Astrocyte (in vitro differentiated cells and primary cell): ENCODE data around the gene RPP25. TPM values are rescaled to one million over a fixed set of nuclear protein-coding genes. Genes with fewer than 3 reads are reported as not detected.
A peak's percentile ranks its signal among the peaks of the same experiment; 100 is the strongest.

ENCODE experiments used
- DNase-seq: peaks from one replicate; pipeline ENCODE4 v3.0.0-alpha.2; 2010; ENCODE audit warnings: low read depth
- FAIRE-seq: peaks from 2 replicates; lab custom pipeline; 2011; peaks lifted over from hg19 to GRCh38; lab: Jason Lieb, UNC
- H2AFZ ChIP-seq: 2 replicates; pipeline ENCODE4 v1.6.0; 2012; ENCODE audit warnings: low read depth, low read length, inconsistent platforms
- H3K27ac ChIP-seq: 2 replicates; pipeline ENCODE4 v1.5.1; 2011; ENCODE audit warnings: low read depth, low read length, inconsistent platforms
- H3K27me3 ChIP-seq: 2 replicates; pipeline ENCODE4 v1.6.0; 2011; ENCODE audit warnings: low read length, inconsistent platforms; ENCODE audit not compliant: insufficient read depth
- H3K36me3 ChIP-seq: 2 replicates; pipeline ENCODE4 v1.5.1; 2011; ENCODE audit warnings: low read length, inconsistent platforms; ENCODE audit not compliant: insufficient read depth
- H3K4me1 ChIP-seq: 2 replicates; pipeline ENCODE4 v1.5.1; 2011; ENCODE audit warnings: low read length, inconsistent platforms; ENCODE audit not compliant: insufficient read depth
- H3K4me2 ChIP-seq: 2 replicates; pipeline ENCODE4 v1.6.0; 2012; ENCODE audit warnings: low read length, inconsistent platforms
- H3K4me3 ChIP-seq: 2 replicates; pipeline ENCODE4 v1.5.1; 2011; ENCODE audit warnings: low read depth, mild to moderate bottlenecking, low read length, inconsistent platforms; ENCODE audit not compliant: insufficient read depth
- H3K79me2 ChIP-seq: 2 replicates; pipeline ENCODE4 v1.6.0; 2012; ENCODE audit warnings: mild to moderate bottlenecking, low read length, inconsistent platforms; ENCODE audit not compliant: insufficient read depth
- H3K9ac ChIP-seq: 2 replicates; pipeline ENCODE4 v1.6.0; 2012; ENCODE audit warnings: mild to moderate bottlenecking, low read length, inconsistent platforms
- H3K9me3 ChIP-seq: 2 replicates; pipeline ENCODE4 v1.5.1; 2012; ENCODE audit warnings: low read depth, mild to moderate bottlenecking, low read length, inconsistent platforms; ENCODE audit not compliant: insufficient read depth
- H4K20me1 ChIP-seq: 2 replicates; pipeline ENCODE4 v1.6.0; 2012; ENCODE audit warnings: low read length, inconsistent platforms; ENCODE audit not compliant: insufficient read depth
- H3K27ac Mint-ChIP-seq: one replicate; pipeline ENCODE4 v1.8.0; 2021; ENCODE audit warnings: mild to moderate bottlenecking, mixed read lengths; ENCODE audit not compliant: unreplicated experiment
- H3K27me3 Mint-ChIP-seq: one replicate; pipeline ENCODE4 v1.8.0; 2021; ENCODE audit warnings: low read depth, mixed read lengths; ENCODE audit not compliant: unreplicated experiment
- H3K36me3 Mint-ChIP-seq: one replicate; pipeline ENCODE4 v1.8.0; 2021; ENCODE audit warnings: low read depth, mixed read lengths; ENCODE audit not compliant: unreplicated experiment
- H3K4me1 Mint-ChIP-seq: one replicate; pipeline ENCODE4 v1.8.0; 2021; ENCODE audit warnings: low read depth, mixed read lengths; ENCODE audit not compliant: unreplicated experiment
- H3K4me3 Mint-ChIP-seq: one replicate; pipeline ENCODE4 v1.8.0; 2021; ENCODE audit warnings: mild to moderate bottlenecking, moderate library complexity, mixed read lengths; ENCODE audit not compliant: unreplicated experiment
- H3K9me3 Mint-ChIP-seq: one replicate; pipeline ENCODE4 v1.8.0; 2021; ENCODE audit warnings: mild to moderate bottlenecking, mixed read lengths; ENCODE audit not compliant: unreplicated experiment
- EZH2 ChIP-seq: IDR thresholded peaks from 2 replicates; pipeline ENCODE4 v1.6.1; 2012; ENCODE audit warnings: mild to moderate bottlenecking, low read length, inconsistent platforms; ENCODE audit not compliant: insufficient read depth
- total RNA-seq: library from RNA; stranded (reverse); gene quantifications from 2 replicates; pipeline ENCODE4 v1.2.1, GENCODE V29; 2021
- TF ChIP-seq, protein P1 (sequence below): IDR thresholded peaks from 2 replicates; pipeline ENCODE4 v1.5.1; 2011; ENCODE audit warnings: low read depth, mild to moderate bottlenecking, inconsistent platforms, low read length, moderate library complexity; ENCODE audit not compliant: insufficient read depth

Gene RPP25
- total RNA-seq, 1 donor from 2014 or later, result 4.1 TPM

DNA sequence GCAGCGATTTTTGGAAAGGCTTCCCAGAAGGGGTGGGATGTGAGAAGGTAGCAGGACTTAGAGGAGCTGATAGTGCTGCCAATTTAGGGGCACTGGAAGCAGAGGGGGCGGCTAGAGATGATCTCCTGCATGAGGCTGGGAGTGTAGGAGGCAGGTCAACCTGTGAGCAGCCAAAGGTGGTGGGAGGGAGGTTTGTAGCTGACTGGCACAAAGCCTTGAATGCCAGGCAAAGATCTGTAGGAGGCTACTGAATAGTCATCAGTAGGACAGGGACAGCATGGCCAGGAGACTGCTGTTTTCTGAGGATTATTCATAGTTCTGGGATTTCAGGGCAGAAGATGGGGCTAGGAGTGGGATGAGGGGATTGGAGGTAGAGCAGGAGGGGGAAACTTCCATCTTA is 41.0 kb upstream of the RPP25 start:
- Histone ChIP-seq H3K4me2 (no peak overlapping the region), H3K9me3 (no peaks in the 10 kb centered on the region), H3K27ac (no peak overlapping the region), H4K20me1 (peaks cover 11% of the 10 kb centered on the region), H2AFZ (no peak overlapping the region), H3K4me1 (no peaks in the 10 kb centered on the region), H3K79me2 (no peaks in the 10 kb centered on the region), H3K4me3 (no peak overlapping the region), H3K9ac (no peak overlapping the region), H3K27me3 (peaks cover 16% of the 10 kb centered on the region), H3K36me3 (no peaks in the 10 kb centered on the region)
- H3K27me3 Mint-ChIP-seq, result peaks cover 13% of the 10 kb centered on the region
- FAIRE-seq (no peak), DNase-seq (no peak)
- H3K9me3 Mint-ChIP-seq, result peaks cover 1% of the 10 kb centered on the region
- H3K27ac Mint-ChIP-seq, result no peak overlapping the region
- H3K4me3 Mint-ChIP-seq, result no peak overlapping the region
- peaks cover 9% of the 10 kb centered on the region for H3K36me3 Mint-ChIP-seq
- peaks cover 9% of the 10 kb centered on the region for H3K4me1 Mint-ChIP-seq
- no peak for TF ChIP-seq EZH2

- peaks cover 9% of the 10 kb centered on the region for H3K36me3 Mint-ChIP-seq
- FAIRE-seq (no peak), DNase-seq (no peak)
- Histone ChIP-seq H3K9ac (no peak overlapping the region), H3K27ac (no peak overlapping the region), H3K79me2 (no peaks in the 10 kb centered on the region), H3K36me3 (no peaks in the 10 kb centered on the region), H2AFZ (no peak overlapping the region), H3K4me2 (no peak overlapping the region), H3K27me3 (peaks cover 16% of the 10 kb centered on the region), H4K20me1 (peaks cover 11% of the 10 kb centered on the region), H3K9me3 (no peaks in the 10 kb centered on the region), H3K4me3 (no peak overlapping the region), H3K4me1 (no peaks in the 10 kb centered on the region)
- H3K27me3 Mint-ChIP-seq, result peaks cover 13% of the 10 kb centered on the region
- H3K4me3 Mint-ChIP-seq, result no peak overlapping the region
- H3K27ac Mint-ChIP-seq, result no peak overlapping the region
- peaks cover 1% of the 10 kb centered on the region for H3K9me3 Mint-ChIP-seq
- TF ChIP-seq EZH2, result no peak
- TF ChIP-seq, protein P1, sequence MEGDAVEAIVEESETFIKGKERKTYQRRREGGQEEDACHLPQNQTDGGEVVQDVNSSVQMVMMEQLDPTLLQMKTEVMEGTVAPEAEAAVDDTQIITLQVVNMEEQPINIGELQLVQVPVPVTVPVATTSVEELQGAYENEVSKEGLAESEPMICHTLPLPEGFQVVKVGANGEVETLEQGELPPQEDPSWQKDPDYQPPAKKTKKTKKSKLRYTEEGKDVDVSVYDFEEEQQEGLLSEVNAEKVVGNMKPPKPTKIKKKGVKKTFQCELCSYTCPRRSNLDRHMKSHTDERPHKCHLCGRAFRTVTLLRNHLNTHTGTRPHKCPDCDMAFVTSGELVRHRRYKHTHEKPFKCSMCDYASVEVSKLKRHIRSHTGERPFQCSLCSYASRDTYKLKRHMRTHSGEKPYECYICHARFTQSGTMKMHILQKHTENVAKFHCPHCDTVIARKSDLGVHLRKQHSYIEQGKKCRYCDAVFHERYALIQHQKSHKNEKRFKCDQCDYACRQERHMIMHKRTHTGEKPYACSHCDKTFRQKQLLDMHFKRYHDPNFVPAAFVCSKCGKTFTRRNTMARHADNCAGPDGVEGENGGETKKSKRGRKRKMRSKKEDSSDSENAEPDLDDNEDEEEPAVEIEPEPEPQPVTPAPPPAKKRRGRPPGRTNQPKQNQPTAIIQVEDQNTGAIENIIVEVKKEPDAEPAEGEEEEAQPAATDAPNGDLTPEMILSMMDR, result no peak
- peaks cover 9% of the 10 kb centered on the region for H3K4me1 Mint-ChIP-seq
Measured at GRCh38 chr15:74997141-74997540, 40.6 kb upstream of the RPP25 start.

- H3K4me3 Mint-ChIP-seq, result peak overlapping the region; percentile 84
- no peaks in the 10 kb centered on the region for H3K4me1 ChIP-seq
- H3K27ac Mint-ChIP-seq, result peak overlapping the region; percentile 59
- TF ChIP-seq EZH2, result peak; percentile 71
- TF ChIP-seq, protein P1, result no peak
- no peak for DNase-seq
- FAIRE-seq, result no peak
- no peaks in the 10 kb centered on the region for H3K79me2 ChIP-seq
- peaks cover 18% of the 10 kb centered on the region for H3K27me3 Mint-ChIP-seq
- no peaks in the 10 kb centered on the region for H3K9me3 ChIP-seq
- peaks cover 1% of the 10 kb centered on the region for H3K9me3 Mint-ChIP-seq
- peaks cover 16% of the 10 kb centered on the region for H3K27me3 ChIP-seq
- peak overlapping the region; percentile 75 for H3K9ac ChIP-seq
- H3K36me3 Mint-ChIP-seq, result peaks cover 9% of the 10 kb centered on the region
- H3K4me1 Mint-ChIP-seq, result peaks cover 9% of the 10 kb centered on the region
- H4K20me1 ChIP-seq, result peaks cover 11% of the 10 kb centered on the region
- H3K4me3 ChIP-seq, result peak overlapping the region; percentile 78
- H3K4me2 ChIP-seq, result peak overlapping the region; percentile 96
- H3K27ac ChIP-seq, result no peak overlapping the region
- H2AFZ ChIP-seq, result peak overlapping the region; percentile 90
- H3K36me3 ChIP-seq, result no peaks in the 10 kb centered on the region
Measured at GRCh38 chr15:74995779-74996765, 39.5 kb upstream of the RPP25 start.
